ENCODE results near the gene SYNDIG1. TPM values are rescaled to one million over a fixed set of nuclear protein-coding genes. Genes with fewer than 3 reads are reported as not detected.

Gene SYNDIG1
- total and polyA plus RNA-seq, 5 donors from 2014 or later = not detected

GRCh38 chr20:24651171-24651975 lies 181.9 kb downstream of the SYNDIG1 start:
- DNase-seq = no peak
- H3K36me3 ChIP-seq (ENCODE audit: control insufficient read depth, insufficient read depth, low read length) = no peaks in the 10 kb centered on the region
- no peak overlapping the region for H3K27ac ChIP-seq (ENCODE audit: insufficient read depth, low read length, poor library complexity, severe bottlenecking)
- H3K9me3 ChIP-seq (ENCODE audit: control insufficient read depth in 2 of 2, low read length in 2 of 2) = no peaks in the 10 kb centered on the region
- no peaks in the 10 kb centered on the region for H3K27me3 ChIP-seq (ENCODE audit: control insufficient read depth, insufficient read depth, low read length)
- Mint-ChIP-seq H3K36me3 (no peaks in the 10 kb centered on the region), H3K4me3 (no peak overlapping the region), H3K4me1 (no peaks in the 10 kb centered on the region), H3K27ac (no peak overlapping the region), H3K27me3 (no peaks in the 10 kb centered on the region), H3K9me3 (peaks cover 0 to 3% (median 0%) of the 10 kb centered on the region in 7 donors)
- H3K4me3 ChIP-seq (ENCODE audit: low read depth, low read length) = no peak overlapping the region
- no peaks in the 10 kb centered on the region for H3K4me1 ChIP-seq (ENCODE audit: control insufficient read depth, insufficient read depth, low read length, poor library complexity, severe bottlenecking)
- ATAC-seq (ENCODE audit: low read depth in 2 of 2) = no peak

GRCh38 chr20:24651976-24652345 lies 182.5 kb downstream of the SYNDIG1 start:
- no peak overlapping the region for H3K27ac ChIP-seq (ENCODE audit: insufficient read depth, low read length, poor library complexity, severe bottlenecking)

GRCh38 chr20:24653306-24653705 lies 183.9 kb downstream of the SYNDIG1 start:
- H3K4me1 Mint-ChIP-seq = no peaks in the 10 kb centered on the region
- H3K4me3 Mint-ChIP-seq = no peak overlapping the region
- peaks cover 0 to 1% (median 0%) of the 10 kb centered on the region in 7 donors for H3K9me3 Mint-ChIP-seq
- no peak overlapping the region for H3K4me3 ChIP-seq (ENCODE audit: low read depth, low read length)
- H3K27me3 Mint-ChIP-seq = no peaks in the 10 kb centered on the region
- H3K4me1 ChIP-seq (ENCODE audit: control insufficient read depth, insufficient read depth, low read length, poor library complexity, severe bottlenecking) = no peaks in the 10 kb centered on the region
- H3K27me3 ChIP-seq (ENCODE audit: control insufficient read depth, insufficient read depth, low read length) = no peaks in the 10 kb centered on the region
- no peaks in the 10 kb centered on the region for H3K36me3 ChIP-seq (ENCODE audit: control insufficient read depth, insufficient read depth, low read length)
- H3K27ac Mint-ChIP-seq = no peak overlapping the region
- H3K9me3 ChIP-seq (ENCODE audit: control insufficient read depth in 2 of 2, low read length in 2 of 2) = no peaks in the 10 kb centered on the region
- no peaks in the 10 kb centered on the region for H3K36me3 Mint-ChIP-seq
- ATAC-seq (ENCODE audit: low read depth in 2 of 2) (no peak), DNase-seq (no peak)
- H3K27ac ChIP-seq (ENCODE audit: insufficient read depth, low read length, poor library complexity, severe bottlenecking) = no peak overlapping the region

More at GRCh38 chr20:24651976-24652345, 182.5 kb downstream of the SYNDIG1 start:
- H3K4me1 Mint-ChIP-seq = no peaks in the 10 kb centered on the region
- Histone ChIP-seq H3K9me3 (ENCODE audit: control insufficient read depth in 2 of 2, low read length in 2 of 2) (no peaks in the 10 kb centered on the region), H3K27me3 (ENCODE audit: control insufficient read depth, insufficient read depth, low read length) (no peaks in the 10 kb centered on the region), H3K4me1 (ENCODE audit: control insufficient read depth, insufficient read depth, low read length, poor library complexity, severe bottlenecking) (no peaks in the 10 kb centered on the region), H3K36me3 (ENCODE audit: control insufficient read depth, insufficient read depth, low read length) (no peaks in the 10 kb centered on the region), H3K4me3 (ENCODE audit: low read depth, low read length) (no peak overlapping the region)
- no peak overlapping the region for H3K27ac Mint-ChIP-seq
- H3K27me3 Mint-ChIP-seq = no peaks in the 10 kb centered on the region
- DNase-seq (no peak), ATAC-seq (ENCODE audit: low read depth in 2 of 2) (no peak)
- H3K9me3 Mint-ChIP-seq = peaks cover 0 to 3% (median 0%) of the 10 kb centered on the region in 7 donors
- H3K36me3 Mint-ChIP-seq = no peaks in the 10 kb centered on the region
- no peak overlapping the region for H3K4me3 Mint-ChIP-seq

GRCh38 chr20:24654425-24654824 lies 185.0 kb downstream of the SYNDIG1 start:
- no peak for ATAC-seq (ENCODE audit: low read depth in 2 of 2)
- Mint-ChIP-seq H3K27me3 (no peaks in the 10 kb centered on the region), H3K4me3 (no peak overlapping the region), H3K4me1 (no peaks in the 10 kb centered on the region), H3K27ac (no peak overlapping the region), H3K36me3 (no peaks in the 10 kb centered on the region), H3K9me3 (peaks cover 0 to 1% (median 0%) of the 10 kb centered on the region in 7 donors)
- Histone ChIP-seq H3K27ac (ENCODE audit: insufficient read depth, low read length, poor library complexity, severe bottlenecking) (no peak overlapping the region), H3K9me3 (ENCODE audit: control insufficient read depth in 2 of 2, low read length in 2 of 2) (no peaks in the 10 kb centered on the region), H3K4me1 (ENCODE audit: control insufficient read depth, insufficient read depth, low read length, poor library complexity, severe bottlenecking) (no peaks in the 10 kb centered on the region), H3K27me3 (ENCODE audit: control insufficient read depth, insufficient read depth, low read length) (no peaks in the 10 kb centered on the region), H3K36me3 (ENCODE audit: control insufficient read depth, insufficient read depth, low read length) (no peaks in the 10 kb centered on the region), H3K4me3 (ENCODE audit: low read depth, low read length) (no peak overlapping the region)
- no peak for DNase-seq

GRCh38 chr20:24656391-24656790 lies 187.0 kb downstream of the SYNDIG1 start:
- Histone ChIP-seq H3K4me3 (ENCODE audit: low read depth, low read length) (no peak overlapping the region), H3K36me3 (ENCODE audit: control insufficient read depth, insufficient read depth, low read length) (no peaks in the 10 kb centered on the region), H3K4me1 (ENCODE audit: control insufficient read depth, insufficient read depth, low read length, poor library complexity, severe bottlenecking) (no peaks in the 10 kb centered on the region), H3K9me3 (ENCODE audit: control insufficient read depth in 2 of 2, low read length in 2 of 2) (no peaks in the 10 kb centered on the region), H3K27ac (ENCODE audit: insufficient read depth, low read length, poor library complexity, severe bottlenecking) (no peak overlapping the region), H3K27me3 (ENCODE audit: control insufficient read depth, insufficient read depth, low read length) (no peaks in the 10 kb centered on the region)
- ATAC-seq (ENCODE audit: low read depth in 2 of 2) (no peak), DNase-seq (no peak)
- H3K36me3 Mint-ChIP-seq = no peaks in the 10 kb centered on the region
- H3K9me3 Mint-ChIP-seq = no peaks in the 10 kb centered on the region
- H3K4me3 Mint-ChIP-seq = no peak overlapping the region
- no peak overlapping the region for H3K27ac Mint-ChIP-seq
- no peaks in the 10 kb centered on the region for H3K4me1 Mint-ChIP-seq
- no peaks in the 10 kb centered on the region for H3K27me3 Mint-ChIP-seq

- Histone ChIP-seq H3K27me3 (ENCODE audit: control insufficient read depth, insufficient read depth, low read length) (no peaks in the 10 kb centered on the region), H3K36me3 (ENCODE audit: control insufficient read depth, insufficient read depth, low read length) (no peaks in the 10 kb centered on the region), H3K4me3 (ENCODE audit: low read depth, low read length) (no peak overlapping the region), H3K9me3 (ENCODE audit: control insufficient read depth in 2 of 2, low read length in 2 of 2) (no peaks in the 10 kb centered on the region), H3K4me1 (ENCODE audit: control insufficient read depth, insufficient read depth, low read length, poor library complexity, severe bottlenecking) (no peaks in the 10 kb centered on the region), H3K27ac (ENCODE audit: insufficient read depth, low read length, poor library complexity, severe bottlenecking) (no peak overlapping the region)
- H3K9me3 Mint-ChIP-seq = no peaks in the 10 kb centered on the region
- no peaks in the 10 kb centered on the region for H3K36me3 Mint-ChIP-seq
- ATAC-seq (ENCODE audit: low read depth in 2 of 2) (no peak), DNase-seq (no peak)
- no peaks in the 10 kb centered on the region for H3K27me3 Mint-ChIP-seq
- no peaks in the 10 kb centered on the region for H3K4me1 Mint-ChIP-seq
- no peak overlapping the region for H3K4me3 Mint-ChIP-seq
- H3K27ac Mint-ChIP-seq = no peak overlapping the region
Observed at GRCh38 chr20:24657196-24657595, 187.8 kb downstream of the SYNDIG1 start.

- Histone ChIP-seq H3K36me3 (ENCODE audit: control insufficient read depth, insufficient read depth, low read length) (no peaks in the 10 kb centered on the region), H3K27me3 (ENCODE audit: control insufficient read depth, insufficient read depth, low read length) (no peaks in the 10 kb centered on the region), H3K4me1 (ENCODE audit: control insufficient read depth, insufficient read depth, low read length, poor library complexity, severe bottlenecking) (no peaks in the 10 kb centered on the region), H3K4me3 (ENCODE audit: low read depth, low read length) (no peak overlapping the region), H3K27ac (ENCODE audit: insufficient read depth, low read length, poor library complexity, severe bottlenecking) (no peak overlapping the region), H3K9me3 (ENCODE audit: control insufficient read depth in 2 of 2, low read length in 2 of 2) (no peaks in the 10 kb centered on the region)
- H3K4me3 Mint-ChIP-seq = no peak overlapping the region
- H3K27me3 Mint-ChIP-seq = no peaks in the 10 kb centered on the region
- ATAC-seq (ENCODE audit: low read depth in 2 of 2) = no peak
- H3K9me3 Mint-ChIP-seq = no peaks in the 10 kb centered on the region
- H3K4me1 Mint-ChIP-seq = no peaks in the 10 kb centered on the region
- DNase-seq = no peak
- H3K27ac Mint-ChIP-seq = no peak overlapping the region
- H3K36me3 Mint-ChIP-seq = no peaks in the 10 kb centered on the region
Observed at GRCh38 chr20:24657878-24658620, 188.6 kb downstream of the SYNDIG1 start.

All from CD4-positive, CD25-positive, alpha-beta regulatory T cell (primary cell).